Mononuclear cell (primary cell): ENCODE measurements around the gene U2AF2. TPM values are rescaled to one million over a fixed set of nuclear protein-coding genes. Genes with fewer than 3 reads are reported as not detected.

Experiments
- H3K27me3 ChIP-seq: 2 replicates; pipeline ENCODE4 v1.6.0; 2011; ENCODE audit warnings: low read length, control low read depth; ENCODE audit not compliant: insufficient read depth
- H3K4me1 ChIP-seq: 2 replicates; pipeline ENCODE4 v1.5.1; 2011; ENCODE audit warnings: mild to moderate bottlenecking, low read length, control low read depth; ENCODE audit not compliant: insufficient read depth
- H3K4me3 ChIP-seq: 2 replicates; pipeline ENCODE4 v1.5.1; 2011; ENCODE audit warnings: mild to moderate bottlenecking, low read length, moderate library complexity
- H3K9me3 ChIP-seq: 2 replicates; pipeline ENCODE4 v1.5.1; 2011; ENCODE audit warnings: low read depth, mild to moderate bottlenecking, control low read depth, low read length
- total RNA-seq: library from RNA; depleted of rRNA; stranded (reverse); fragments of >200 nt; gene quantifications from one replicate; pipeline ENCODE4 v1.2.3, GENCODE V29; 2012

Gene U2AF2
- total RNA-seq, 1 donor = 55.6 TPM

DNA sequence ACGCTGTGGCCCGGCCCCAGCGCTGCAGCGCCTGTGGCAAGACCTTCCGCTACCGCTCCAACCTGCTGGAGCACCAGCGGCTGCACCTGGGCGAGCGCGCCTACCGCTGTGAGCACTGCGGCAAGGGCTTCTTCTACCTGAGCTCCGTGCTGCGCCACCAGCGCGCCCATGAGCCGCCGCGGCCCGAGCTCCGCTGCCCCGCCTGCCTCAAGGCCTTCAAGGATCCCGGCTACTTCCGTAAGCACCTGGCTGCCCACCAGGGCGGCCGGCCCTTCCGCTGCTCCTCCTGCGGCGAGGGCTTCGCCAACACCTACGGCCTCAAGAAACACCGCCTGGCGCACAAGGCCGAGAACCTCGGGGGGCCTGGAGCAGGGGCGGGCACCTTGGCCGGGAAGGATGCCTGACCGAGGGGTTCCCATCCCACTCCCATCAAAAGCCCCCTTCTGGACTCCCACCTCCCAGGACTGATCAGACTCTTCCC, 38.4 kb upstream of the U2AF2 start:
- Histone ChIP-seq H3K4me1 (peaks cover 56% of the 10 kb centered on the region), H3K9me3 (no peaks in the 10 kb centered on the region), H3K27me3 (no peaks in the 10 kb centered on the region), H3K4me3 (no peak overlapping the region)

DNA sequence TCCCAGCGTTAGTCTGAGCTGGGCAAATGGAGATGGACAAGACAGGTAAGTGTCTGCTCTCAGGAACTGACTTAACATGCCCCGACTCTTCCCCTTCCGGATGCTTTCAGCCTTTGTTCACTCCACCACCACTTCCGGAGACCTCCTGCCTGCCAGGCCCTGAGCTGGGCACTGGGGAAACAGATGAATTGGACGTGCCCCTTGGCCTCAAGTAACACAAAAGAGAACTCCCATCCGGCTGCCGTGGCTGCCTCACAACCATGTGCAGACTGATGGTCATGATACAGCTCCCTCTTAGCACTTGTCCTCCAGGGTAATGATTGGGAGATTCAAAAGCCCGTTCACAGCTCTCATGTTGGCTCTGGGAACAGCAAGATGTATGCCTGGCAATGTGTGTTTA, 37.4 kb upstream of the U2AF2 start:
- peaks cover 47% of the 10 kb centered on the region for H3K4me1 ChIP-seq
- no peak overlapping the region for H3K4me3 ChIP-seq
- no peaks in the 10 kb centered on the region for H3K27me3 ChIP-seq

DNA sequence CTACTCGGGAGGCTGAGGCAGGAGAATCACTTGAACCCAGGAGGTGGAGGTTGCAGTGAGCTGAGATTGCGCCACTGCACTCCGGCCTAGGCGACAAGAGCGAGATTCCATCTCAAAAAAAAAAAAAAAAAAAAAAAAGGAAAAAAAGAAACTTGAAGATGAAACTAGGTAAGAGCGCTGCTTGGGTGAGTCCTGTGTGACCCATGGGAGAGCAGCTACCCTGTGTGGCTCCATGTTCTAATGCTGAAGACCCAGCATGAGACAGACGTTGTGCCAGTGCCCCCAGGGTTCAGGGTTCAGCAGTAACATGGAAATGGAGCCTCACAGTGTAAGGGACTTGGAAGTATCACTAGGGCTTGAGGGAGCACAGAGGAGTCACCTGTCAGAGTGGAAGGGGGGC, 36.4 kb upstream of the U2AF2 start:
- peaks cover 45% of the 10 kb centered on the region for H3K4me1 ChIP-seq
- H3K4me3 ChIP-seq = no peak overlapping the region
- no peaks in the 10 kb centered on the region for H3K27me3 ChIP-seq
- H3K9me3 ChIP-seq = no peaks in the 10 kb centered on the region

More for the DNA sequence above, 37.4 kb upstream of the U2AF2 start:
- H3K9me3 ChIP-seq = no peaks in the 10 kb centered on the region

DNA sequence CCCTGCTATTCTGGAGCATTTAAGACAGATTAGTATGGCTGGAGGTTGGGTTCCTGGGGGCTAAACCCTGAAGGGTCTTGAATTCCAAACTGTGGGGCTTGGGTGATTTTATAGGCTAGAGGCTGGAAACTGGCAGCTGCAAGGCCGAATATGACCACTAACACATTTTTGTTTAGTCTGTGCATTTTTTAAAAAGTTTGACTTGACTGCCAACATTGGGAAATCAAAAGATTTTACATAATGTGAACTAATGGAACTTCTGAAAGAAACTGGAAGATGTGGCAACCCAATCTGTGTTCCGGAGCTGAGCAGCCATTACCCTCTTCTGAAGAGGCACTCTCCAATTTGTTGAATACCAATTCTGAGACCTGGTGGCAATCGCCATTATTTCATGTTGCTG, 35.5 kb upstream of the U2AF2 start:
- Histone ChIP-seq H3K9me3 (no peaks in the 10 kb centered on the region), H3K27me3 (no peaks in the 10 kb centered on the region), H3K4me1 (peaks cover 50% of the 10 kb centered on the region), H3K4me3 (no peak overlapping the region)

DNA sequence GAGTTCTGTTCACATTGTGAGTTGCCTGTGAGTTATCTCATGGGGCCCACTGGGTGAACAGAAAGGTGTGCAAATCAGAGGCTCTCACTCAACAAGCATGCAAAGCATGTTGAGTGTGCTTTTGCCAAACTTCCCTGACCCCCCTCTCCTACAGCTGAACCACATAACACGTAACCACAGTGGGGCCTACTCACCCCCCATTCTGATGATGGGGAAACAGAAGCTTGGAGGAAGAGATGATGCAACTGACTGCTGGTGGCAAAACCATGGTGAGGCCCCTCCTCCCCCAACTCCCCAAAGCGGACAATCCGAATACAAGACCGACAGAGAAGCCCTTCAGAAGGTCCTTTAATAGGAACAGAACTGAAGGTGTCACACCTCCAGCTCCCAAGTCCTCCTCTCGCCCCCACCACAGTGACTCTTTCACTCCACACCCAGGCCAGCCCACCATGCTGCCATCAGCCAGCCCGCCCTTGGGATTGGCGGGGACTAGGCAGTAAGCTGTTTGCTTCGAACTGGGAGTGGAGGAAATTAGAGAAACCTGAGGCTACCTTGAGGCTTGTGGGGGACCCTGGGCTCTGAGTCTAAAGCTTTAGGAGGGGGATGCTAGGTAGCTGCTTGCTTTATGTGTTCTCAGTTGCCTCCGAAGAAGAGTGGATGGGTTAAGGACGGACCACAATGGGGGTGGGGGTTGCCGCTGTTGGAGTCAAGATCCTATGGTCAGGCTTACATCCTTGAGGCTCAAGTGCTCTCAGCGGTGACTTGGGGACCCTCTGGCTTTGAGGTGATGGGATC, 34.2 kb upstream of the U2AF2 start:
- H3K4me3 ChIP-seq = no peak overlapping the region

DNA sequence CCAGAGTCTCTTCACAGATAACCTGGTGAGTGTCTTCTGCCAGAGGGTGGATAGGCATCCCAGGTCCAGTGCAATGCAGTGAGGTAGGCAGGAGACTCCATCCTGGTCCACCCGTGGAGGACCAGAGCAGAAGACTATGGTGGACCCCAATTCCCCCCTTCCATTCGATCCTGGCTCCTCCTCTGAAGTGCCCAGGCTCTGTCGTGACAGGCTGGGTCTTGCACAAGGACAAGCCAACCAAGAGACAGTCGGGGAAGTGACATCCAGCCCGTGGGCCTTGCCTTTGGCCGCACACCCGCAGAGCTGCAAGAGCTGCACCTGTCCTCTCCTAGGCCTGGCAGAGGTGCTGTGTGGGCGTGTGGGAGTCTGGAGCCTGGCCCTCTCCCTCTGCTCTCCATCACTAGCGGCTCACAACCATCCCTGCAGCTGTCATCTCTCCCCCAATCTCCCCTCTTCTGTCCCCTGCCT, 33.6 kb upstream of the U2AF2 start:
- no peak overlapping the region for H3K4me3 ChIP-seq

More for the DNA sequence above, 34.2 kb upstream of the U2AF2 start:
- Histone ChIP-seq H3K9me3 (no peaks in the 10 kb centered on the region), H3K4me1 (peaks cover 57% of the 10 kb centered on the region), H3K27me3 (no peaks in the 10 kb centered on the region)

DNA sequence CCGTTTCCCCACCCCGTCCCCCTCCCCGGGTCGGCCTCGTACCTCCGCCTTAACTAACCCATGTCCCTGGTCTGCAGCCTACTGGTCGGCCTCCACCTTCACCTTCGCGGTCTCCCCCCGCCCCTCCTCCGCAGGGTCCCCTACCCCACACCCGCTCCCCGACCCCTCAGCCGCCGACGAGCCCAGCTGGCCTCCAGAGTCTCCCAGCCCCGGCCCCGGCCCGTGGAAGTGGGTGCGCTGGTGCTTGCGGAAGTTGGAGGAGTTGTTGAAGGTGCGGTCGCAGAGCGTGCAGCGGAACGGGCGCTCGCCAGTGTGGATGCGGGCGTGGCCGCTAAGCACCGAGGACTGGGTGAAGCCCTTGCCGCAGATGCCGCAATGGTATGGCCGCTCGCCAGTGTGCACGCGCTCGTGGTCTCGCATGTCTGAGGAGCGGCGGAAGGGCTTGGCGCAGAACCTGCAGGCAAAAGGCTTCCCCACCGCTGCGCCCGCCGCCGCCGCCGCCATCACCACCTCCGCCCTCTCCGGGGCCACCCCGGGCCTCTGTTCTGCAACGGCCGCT, 33.1 kb upstream of the U2AF2 start:
- no peaks in the 10 kb centered on the region for H3K27me3 ChIP-seq
- peaks cover 62% of the 10 kb centered on the region for H3K4me1 ChIP-seq
- H3K4me3 ChIP-seq = no peak overlapping the region
- no peaks in the 10 kb centered on the region for H3K9me3 ChIP-seq

More for the DNA sequence above, 33.6 kb upstream of the U2AF2 start:
- Histone ChIP-seq H3K9me3 (no peaks in the 10 kb centered on the region), H3K27me3 (no peaks in the 10 kb centered on the region), H3K4me1 (peaks cover 60% of the 10 kb centered on the region)

DNA sequence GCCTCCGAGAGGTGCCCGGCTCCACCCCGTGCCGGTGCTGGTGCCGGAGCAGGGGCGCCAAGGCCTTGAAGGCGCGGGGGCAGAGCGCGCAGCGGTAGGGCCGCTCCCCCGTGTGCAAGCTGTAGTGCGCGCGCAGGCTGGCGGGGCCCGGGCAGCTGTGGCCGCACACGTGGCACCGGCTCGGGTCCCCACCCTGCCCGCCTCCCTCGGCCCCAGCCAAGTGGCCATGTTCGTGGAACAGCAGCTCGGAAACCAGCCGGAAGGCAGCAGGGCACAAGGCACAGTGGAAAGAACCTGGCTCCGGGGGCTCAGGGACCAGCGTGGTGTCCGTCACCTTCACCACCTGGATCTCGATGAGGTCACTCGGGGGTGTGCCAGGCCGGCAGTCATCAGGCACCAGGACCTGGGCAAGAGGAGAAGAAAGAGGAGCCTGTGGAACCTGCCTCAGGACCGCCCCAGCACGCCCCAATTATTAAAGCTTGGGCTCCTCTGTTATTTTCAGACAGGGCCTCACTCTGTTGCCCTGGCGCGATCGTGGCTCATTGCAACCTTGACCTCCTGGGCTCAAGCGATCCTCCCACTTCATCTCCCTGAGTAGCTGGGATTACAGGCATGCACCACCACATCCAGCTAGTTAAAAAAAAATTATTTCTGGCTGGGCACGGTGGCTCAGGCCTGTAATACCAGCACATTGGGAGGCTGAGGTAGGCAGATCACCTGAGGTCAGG, 32.4 kb upstream of the U2AF2 start:
- H3K4me1 ChIP-seq = peaks cover 67% of the 10 kb centered on the region
- no peaks in the 10 kb centered on the region for H3K9me3 ChIP-seq
- no peak overlapping the region for H3K4me3 ChIP-seq
- no peaks in the 10 kb centered on the region for H3K27me3 ChIP-seq

DNA sequence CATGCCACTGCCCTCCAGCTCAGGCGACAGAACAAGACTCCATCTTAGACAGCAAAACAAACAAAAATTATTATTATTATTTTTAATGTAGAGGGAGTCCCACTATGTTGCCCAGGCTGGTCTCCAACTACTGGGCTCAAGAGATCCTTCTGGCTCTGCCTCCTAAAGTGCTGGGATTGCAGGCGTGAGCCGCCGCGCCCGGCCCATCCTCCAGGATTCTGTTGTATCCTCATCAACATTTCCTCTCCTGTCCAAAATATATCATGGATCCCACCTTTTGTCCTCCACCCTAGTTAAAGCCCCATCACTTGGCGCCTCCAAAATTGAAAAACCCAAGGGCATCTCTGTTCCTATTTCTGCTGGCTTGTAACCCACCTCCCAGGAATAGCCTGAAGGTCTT, 31.7 kb upstream of the U2AF2 start:
- no peaks in the 10 kb centered on the region for H3K9me3 ChIP-seq
- H3K27me3 ChIP-seq = no peaks in the 10 kb centered on the region
- peaks cover 62% of the 10 kb centered on the region for H3K4me1 ChIP-seq
- H3K4me3 ChIP-seq = no peak overlapping the region

DNA sequence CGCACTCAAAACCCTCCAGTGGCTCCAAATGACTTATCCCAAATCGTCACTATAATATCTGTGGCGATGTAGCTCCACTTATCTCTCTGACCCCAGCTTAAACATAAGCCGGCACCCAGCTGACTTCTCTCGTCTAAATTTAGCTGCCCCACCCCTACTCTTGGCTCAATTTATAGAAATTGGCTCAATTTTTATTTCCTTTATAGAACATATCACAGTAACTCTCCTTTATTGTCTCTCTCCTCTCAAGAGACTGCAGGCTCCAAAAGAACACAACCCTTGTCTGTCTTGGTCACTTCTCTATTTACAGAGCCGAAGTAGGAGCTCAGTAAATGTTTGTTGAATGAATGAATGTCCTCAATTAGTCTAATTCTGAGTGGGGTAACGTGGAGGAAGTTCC, 31.3 kb upstream of the U2AF2 start:
- no peak overlapping the region for H3K4me3 ChIP-seq
- H3K9me3 ChIP-seq = no peaks in the 10 kb centered on the region
- H3K27me3 ChIP-seq = no peaks in the 10 kb centered on the region
- peaks cover 58% of the 10 kb centered on the region for H3K4me1 ChIP-seq

DNA sequence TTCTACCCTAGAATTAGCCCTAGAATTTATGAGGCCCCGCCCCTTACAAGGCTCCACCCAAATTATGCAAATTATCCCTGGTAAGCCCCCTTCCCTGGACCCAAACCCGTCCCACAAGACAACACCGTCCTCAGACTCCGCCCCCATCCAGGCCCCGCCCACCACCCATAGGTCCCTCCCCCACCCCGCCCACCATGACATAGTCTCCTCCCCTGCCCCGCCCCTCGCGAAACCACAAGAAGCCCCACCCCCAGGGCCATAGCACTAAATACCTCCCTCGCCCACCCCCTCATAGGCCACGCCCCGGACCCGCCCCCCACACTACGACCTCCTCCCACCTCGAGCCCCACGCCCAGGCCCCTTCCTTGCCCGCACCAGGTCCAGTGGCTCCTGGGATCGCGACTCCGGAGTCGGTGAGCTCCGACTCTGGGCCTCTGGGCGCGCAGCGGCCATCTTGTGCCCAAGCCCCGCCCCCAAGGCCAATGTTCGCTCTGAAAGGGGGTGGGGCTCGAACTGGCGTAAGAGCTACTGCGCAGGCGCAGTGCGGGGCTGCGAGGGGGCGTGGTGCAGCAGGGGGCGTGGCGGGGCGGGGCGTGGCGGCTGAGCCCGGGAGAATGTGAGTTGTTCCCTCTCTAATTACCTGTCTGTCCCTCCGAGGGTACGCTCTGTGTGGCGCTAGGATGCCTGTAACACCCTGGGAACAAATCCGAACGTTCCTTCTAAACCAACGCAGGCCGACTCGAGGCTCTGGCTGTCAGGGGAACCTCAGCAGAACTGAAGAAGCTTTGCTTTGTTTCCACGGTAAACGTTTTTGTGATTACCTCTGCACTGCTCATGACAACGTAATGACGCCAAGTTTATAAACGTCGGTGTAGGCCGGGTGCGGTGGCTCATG, 30.5 kb upstream of the U2AF2 start, which contains the start of gene ZNF784:
Gene ZNF784, minus strand, starts transcription at position 458 of the 895 bp plus-strand sequence. Its CDS starts 5 bp downstream, at position 453.
- Histone ChIP-seq H3K4me3 (peak within 1 kb of the TSS; percentile 38), H3K4me1 (peaks cover 50% of the 10 kb centered on the region), H3K9me3 (no peaks in the 10 kb centered on the region), H3K27me3 (no peaks in the 10 kb centered on the region)

DNA sequence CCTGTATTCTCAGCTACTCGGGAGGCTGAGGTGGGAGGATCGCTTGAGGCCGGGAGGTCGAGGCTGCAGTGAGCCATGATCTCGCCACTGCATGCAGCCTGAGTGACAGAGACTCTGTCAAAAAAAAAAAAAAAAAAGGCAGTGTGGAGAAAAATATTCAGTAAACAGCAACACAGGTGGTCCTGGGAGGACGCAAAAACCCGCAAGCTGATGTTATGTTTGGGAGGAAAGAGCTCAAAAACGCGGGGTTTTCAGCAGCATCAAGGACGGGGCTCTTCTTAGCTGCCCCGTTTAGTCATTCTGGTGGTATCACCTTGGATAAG, 29.9 kb upstream of the U2AF2 start:
- Histone ChIP-seq H3K4me1 (peaks cover 44% of the 10 kb centered on the region), H3K27me3 (no peaks in the 10 kb centered on the region)

DNA sequence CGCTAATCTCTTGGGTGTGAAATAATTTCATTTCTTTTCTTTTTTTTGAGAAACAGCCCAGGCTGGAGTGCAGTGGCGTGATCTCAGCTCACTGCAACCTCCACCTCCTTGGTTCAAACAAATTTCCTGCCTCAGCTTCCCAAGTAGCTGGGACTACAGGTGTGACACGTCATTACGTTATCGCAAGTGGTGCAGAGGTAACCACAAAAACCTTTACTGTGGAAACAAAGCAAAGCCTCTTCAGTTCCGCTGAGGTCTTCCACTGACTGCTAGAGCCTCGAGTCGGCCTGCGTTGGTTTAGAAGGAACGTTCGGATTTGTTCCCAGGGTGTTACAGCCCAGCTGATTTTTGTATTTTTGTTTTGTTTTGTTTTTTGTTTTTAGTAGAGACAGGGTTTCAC, 28.5 kb upstream of the U2AF2 start:
- Histone ChIP-seq H3K27me3 (no peaks in the 10 kb centered on the region), H3K4me3 (no peak overlapping the region), H3K4me1 (peaks cover 30% of the 10 kb centered on the region), H3K9me3 (no peaks in the 10 kb centered on the region)

More for the DNA sequence above, 29.9 kb upstream of the U2AF2 start:
- peak overlapping the region; percentile 38 for H3K4me3 ChIP-seq
- no peaks in the 10 kb centered on the region for H3K9me3 ChIP-seq

DNA sequence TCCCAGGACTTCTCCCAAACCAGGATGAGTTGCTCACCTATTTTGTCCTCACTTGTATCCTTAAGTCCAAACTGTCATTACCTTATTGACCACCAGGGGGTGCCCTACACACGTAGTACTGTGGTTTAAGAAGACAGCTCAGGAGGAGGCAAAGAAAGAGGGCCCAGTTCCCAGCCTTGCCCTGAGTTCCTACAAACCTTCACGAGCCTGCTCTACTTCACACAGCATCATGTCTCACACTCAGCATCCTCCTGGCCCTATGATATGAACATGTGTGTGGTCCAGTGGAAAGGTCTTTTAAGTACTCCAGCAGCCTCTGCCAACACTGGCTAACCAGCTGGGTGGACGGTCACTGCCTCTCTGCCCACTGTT, 22.4 kb upstream of the U2AF2 start:
- Histone ChIP-seq H3K27me3 (no peaks in the 10 kb centered on the region), H3K4me3 (no peak overlapping the region), H3K9me3 (no peaks in the 10 kb centered on the region), H3K4me1 (peaks cover 48% of the 10 kb centered on the region)
